OCI-LY7 (cell line): Measurements from ENCODE around the gene LPP. TPM values are rescaled to one million over a fixed set of nuclear protein-coding genes. Genes with fewer than 3 reads are reported as not detected.

Experiments used
- BruUV-seq: library from RNA; stranded (reverse); fragments of 400-500 nt; replicated peaks from 2 replicates; lab custom pipeline; 2021; lab: Mats Ljungman, UMichigan
- CTCF ChIA-PET: fragments of 300-600 bp; sonication (Branson Sonifier 250); formaldehyde crosslinking; loops from one replicate; lab custom pipeline; 2022; ENCODE audit warnings: antibody characterized with exemption; ENCODE audit not compliant: unreplicated experiment; lab: Charles Lee
- POLR2A ChIA-PET: fragments of 300-600 bp; sonication (Branson Sonifier 250); formaldehyde crosslinking; loops from one replicate; lab custom pipeline; 2022; ENCODE audit warnings: antibody characterized with exemption; lab: Charles Lee
- DNase-seq: peaks from one replicate; pipeline ENCODE4 v3.0.0-alpha.2; 2015; ENCODE audit warnings: low spot score
- H2AFZ ChIP-seq: fragments of 200-600 bp; sonication (generic), shearing (Covaris generic); 2 replicates; pipeline ENCODE4 v1.6.1; 2014; ENCODE audit warnings: mild to moderate bottlenecking, antibody characterized with exemption, low read length, moderate library complexity
- H3K27ac ChIP-seq: fragments of 200-600 bp; sonication (generic); 2 replicates; pipeline ENCODE4 v1.5.1; 2014; ENCODE audit warnings: mixed run types, low read depth, mild to moderate bottlenecking, moderate library complexity, low read length, inconsistent platforms; ENCODE audit not compliant: poor library complexity, severe bottlenecking
- H3K36me3 ChIP-seq: fragments of 200-600 bp; sonication (generic); 2 replicates; pipeline ENCODE4 v1.6.1; 2014; ENCODE audit warnings: mild to moderate bottlenecking, antibody characterized with exemption, low read length, moderate library complexity, mixed read lengths; ENCODE audit not compliant: insufficient read depth
- H3K4me1 ChIP-seq: fragments of 200-600 bp; sonication (generic); 2 replicates; pipeline ENCODE4 v1.5.1; 2014; ENCODE audit warnings: mild to moderate bottlenecking, low read length; ENCODE audit not compliant: insufficient read depth, poor library complexity, severe bottlenecking
- H3K4me2 ChIP-seq: fragments of 200-600 bp; sonication (generic); 2 replicates; pipeline ENCODE4 v1.6.1; 2014; ENCODE audit warnings: mild to moderate bottlenecking, low read length
- H3K4me3 ChIP-seq: fragments of 200-600 bp; sonication (generic); 2 replicates; pipeline ENCODE4 v1.5.1; 2014; ENCODE audit warnings: mild to moderate bottlenecking, low read depth, low read length; ENCODE audit not compliant: poor library complexity, severe bottlenecking
- H3K79me2 ChIP-seq: fragments of 200-600 bp; sonication (generic); 2 replicates; pipeline ENCODE4 v1.6.1; 2016; ENCODE audit warnings: low read depth, mild to moderate bottlenecking, low read length, moderate library complexity, mixed read lengths; ENCODE audit not compliant: insufficient read depth
- H3K9me2 ChIP-seq: fragments of 200-600 bp; sonication (generic); 2 replicates; pipeline ENCODE4 v1.6.1; 2016; ENCODE audit warnings: mild to moderate bottlenecking, low read length, mixed read lengths; ENCODE audit not compliant: insufficient read depth
- H3K9me3 ChIP-seq: fragments of 200-600 bp; sonication (generic); 2 replicates; pipeline ENCODE4 v1.6.1; 2014; ENCODE audit warnings: mild to moderate bottlenecking, mixed run types, low read length, mixed read lengths
- H4K20me1 ChIP-seq: fragments of 200-600 bp; sonication (generic); 2 replicates; pipeline ENCODE4 v1.6.1; 2014; ENCODE audit warnings: mild to moderate bottlenecking, antibody characterized with exemption, low read length, moderate library complexity, mixed read lengths; ENCODE audit not compliant: insufficient read depth
- CTCF ChIP-seq: fragments of 200-600 bp; sonication (generic); conservative IDR thresholded peaks from 2 replicates; pipeline ENCODE4 v1.5.1; 2014; ENCODE audit warnings: mild to moderate bottlenecking, antibody characterized with exemption, low read length, moderate library complexity, mixed read lengths
- EZH2phosphoT487 ChIP-seq: fragments of 200-600 bp; sonication (generic); IDR thresholded peaks from 2 replicates; pipeline ENCODE4 v1.6.1; 2018; ENCODE audit warnings: low read depth, borderline replicate concordance, mild to moderate bottlenecking, mixed run types, antibody characterized with exemption, low read length, moderate library complexity, mixed read lengths
- intact Hi-C: fragments of 100-400 bp; cut with micrococcal nuclease; formaldehyde crosslinking; loops from one replicate; pipeline ENCODE4 v1.10.0; 2022; ENCODE audit not compliant: unreplicated experiment
- total RNA-seq, 2 experiments: library from RNA; depleted of rRNA in 1 of 2; stranded (reverse); fragments of >200 nt in 1 of 2; shearing (Covaris generic) in 1 of 2; gene quantifications; 2 replicates each; pipeline ENCODE4 v1.2.3, GENCODE V29; 2014 to 2022

Gene LPP
- total RNA-seq, 2 experiments from 2014 or later = 10.9 to 119 TPM

GRCh38 chr3:188342991-188343732 is 189.2 kb downstream of the LPP start:
- intact Hi-C loops = no loop called here
- BruUV-seq = no TSS peak
- no peaks in the 10 kb centered on the region for H3K36me3 ChIP-seq
- H4K20me1 ChIP-seq = no peaks in the 10 kb centered on the region
- peaks cover 12% of the 10 kb centered on the region for H3K4me1 ChIP-seq
- TF ChIP-seq EZH2phosphoT487 = no peak
- TF ChIP-seq CTCF = no peak
- no peak overlapping the region for H3K27ac ChIP-seq
- POLR2A ChIA-PET = interaction anchor here (0.7 to 2.0 kb wide), 6 partner anchors 9 to 39 kb away, joined by 3 to 6 read pairs (median 4); no protein-coding TSS in a partner anchor
- no peaks in the 10 kb centered on the region for H3K9me3 ChIP-seq
- no peak for DNase-seq
- no peak overlapping the region for H3K4me2 ChIP-seq
- H2AFZ ChIP-seq = no peak overlapping the region
- no peaks in the 10 kb centered on the region for H3K9me2 ChIP-seq
- CTCF ChIA-PET = no interaction called here
- no peak overlapping the region for H3K4me3 ChIP-seq
- no peaks in the 10 kb centered on the region for H3K79me2 ChIP-seq

GRCh38 chr3:188343894-188344293 is 189.9 kb downstream of the LPP start:
- POLR2A ChIA-PET = no interaction called here
- Histone ChIP-seq H4K20me1 (no peaks in the 10 kb centered on the region), H3K27ac (no peak overlapping the region), H3K4me2 (no peak overlapping the region), H2AFZ (no peak overlapping the region), H3K36me3 (no peaks in the 10 kb centered on the region), H3K9me2 (no peaks in the 10 kb centered on the region), H3K4me1 (peaks cover 14% of the 10 kb centered on the region), H3K9me3 (no peaks in the 10 kb centered on the region), H3K4me3 (no peak overlapping the region), H3K79me2 (no peaks in the 10 kb centered on the region)
- CTCF ChIA-PET = no interaction called here
- no peak for DNase-seq
- intact Hi-C loops = no loop called here
- BruUV-seq = no TSS peak
- TF ChIP-seq CTCF (no peak), EZH2phosphoT487 (no peak)

- Histone ChIP-seq H3K27ac (no peak overlapping the region), H3K4me2 (no peak overlapping the region), H3K4me1 (peaks cover 11% of the 10 kb centered on the region), H3K79me2 (no peaks in the 10 kb centered on the region), H2AFZ (no peak overlapping the region), H3K4me3 (no peak overlapping the region), H4K20me1 (no peaks in the 10 kb centered on the region), H3K9me2 (no peaks in the 10 kb centered on the region), H3K36me3 (no peaks in the 10 kb centered on the region), H3K9me3 (no peaks in the 10 kb centered on the region)
- ChIA-PET CTCF (interaction anchor here (0.6 kb wide), 1 partner anchor 561 kb away, joined by 3 read pairs; no protein-coding TSS in a partner anchor), POLR2A (no interaction called here)
- no peak for TF ChIP-seq EZH2phosphoT487
- no peak for TF ChIP-seq CTCF
- DNase-seq = no peak
- BruUV-seq = no TSS peak
- intact Hi-C loops = no loop called here
These were observed 191.3 kb downstream of the LPP start for GRCh38 chr3:188345223-188345622.
